ENCODE measurements around the gene WWOX.

Gene WWOX

GRCh38 chr16:78365366-78365765 is 265.9 kb downstream of the WWOX start:
- H3K4me1 Mint-ChIP-seq, result no peaks in the 10 kb centered on the region
- H3K27me3 Mint-ChIP-seq, result no peaks in the 10 kb centered on the region
- H3K36me3 Mint-ChIP-seq, result peaks cover 5% of the 10 kb centered on the region
- no peak overlapping the region for H3K4me3 Mint-ChIP-seq
- no peak overlapping the region for H3K27ac Mint-ChIP-seq
- H3K9me3 Mint-ChIP-seq, result peaks cover 3% of the 10 kb centered on the region

DNA sequence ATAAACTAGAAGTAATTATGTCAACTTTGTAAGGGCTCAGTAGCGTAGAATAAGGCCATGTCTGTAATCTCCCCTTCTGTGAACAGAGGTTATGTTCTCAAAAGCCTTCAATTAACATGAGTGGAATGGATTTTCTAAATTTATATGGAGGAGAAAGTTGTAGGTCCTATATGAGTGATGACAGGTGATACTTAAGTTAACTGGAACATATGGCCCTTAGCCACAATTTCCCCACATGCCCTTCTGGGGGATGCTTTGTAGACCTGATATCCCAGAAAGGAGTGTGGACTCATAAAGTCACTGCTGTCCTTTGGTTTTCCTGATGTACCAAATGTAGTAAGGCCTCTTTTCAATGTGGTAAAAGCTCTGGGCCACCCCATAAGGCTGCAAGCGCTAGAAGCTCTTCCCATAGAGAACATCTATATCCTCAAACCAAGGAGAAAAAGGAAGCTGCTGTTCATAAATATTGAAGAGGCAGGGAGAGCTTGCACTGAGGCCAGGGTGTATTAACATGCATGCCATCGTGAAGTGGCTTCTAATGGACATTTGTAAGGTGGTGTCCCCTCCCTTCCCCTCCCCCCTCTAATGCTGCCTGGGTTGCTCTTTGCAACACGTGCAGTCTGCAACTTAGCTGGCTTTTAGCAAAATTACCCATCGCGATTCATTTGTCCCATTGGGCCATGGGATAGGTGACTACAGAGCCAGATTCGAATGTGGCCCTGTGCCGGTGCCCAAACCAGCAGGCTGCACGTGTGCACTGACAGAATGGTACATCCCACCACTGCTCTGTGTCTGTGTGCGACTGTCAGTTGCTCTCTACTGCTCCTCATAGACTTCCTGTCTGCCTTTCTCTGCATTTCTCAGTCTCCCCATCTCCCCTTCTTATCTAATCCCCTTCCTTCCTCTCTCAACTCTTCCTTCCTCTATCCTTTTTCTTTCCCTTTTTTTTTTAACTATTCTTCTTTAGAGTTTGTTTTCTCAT is 269.0 kb downstream of the WWOX start:
- Mint-ChIP-seq H3K27me3 (no peaks in the 10 kb centered on the region), H3K9me3 (peaks cover 12% of the 10 kb centered on the region), H3K36me3 (peaks cover 7% of the 10 kb centered on the region), H3K27ac (no peak overlapping the region), H3K4me1 (no peaks in the 10 kb centered on the region), H3K4me3 (no peak overlapping the region)

GRCh38 chr16:78372277-78372676 is 272.8 kb downstream of the WWOX start:
- Mint-ChIP-seq H3K27ac (no peak overlapping the region), H3K4me3 (no peak overlapping the region), H3K4me1 (no peaks in the 10 kb centered on the region), H3K9me3 (peaks cover 12% of the 10 kb centered on the region), H3K36me3 (peaks cover 5% of the 10 kb centered on the region), H3K27me3 (no peaks in the 10 kb centered on the region)

- Mint-ChIP-seq H3K9me3 (peaks cover 11% of the 10 kb centered on the region), H3K36me3 (peaks cover 11% of the 10 kb centered on the region), H3K4me1 (no peaks in the 10 kb centered on the region), H3K4me3 (no peak overlapping the region), H3K27ac (no peak overlapping the region), H3K27me3 (no peaks in the 10 kb centered on the region)
Observed at GRCh38 chr16:78375055-78375679, 275.7 kb downstream of the WWOX start.

GRCh38 chr16:78376452-78376851 is 277.0 kb downstream of the WWOX start:
- no peaks in the 10 kb centered on the region for H3K4me1 Mint-ChIP-seq
- H3K27ac Mint-ChIP-seq, result no peak overlapping the region
- no peak overlapping the region for H3K4me3 Mint-ChIP-seq
- H3K36me3 Mint-ChIP-seq, result peaks cover 13% of the 10 kb centered on the region
- no peaks in the 10 kb centered on the region for H3K9me3 Mint-ChIP-seq
- H3K27me3 Mint-ChIP-seq, result no peaks in the 10 kb centered on the region

- no peak overlapping the region for H3K4me3 Mint-ChIP-seq
- no peaks in the 10 kb centered on the region for H3K27me3 Mint-ChIP-seq
- H3K9me3 Mint-ChIP-seq, result no peaks in the 10 kb centered on the region
- H3K36me3 Mint-ChIP-seq, result peaks cover 15% of the 10 kb centered on the region
- no peaks in the 10 kb centered on the region for H3K4me1 Mint-ChIP-seq
- H3K27ac Mint-ChIP-seq, result no peak overlapping the region
Observed at GRCh38 chr16:78377312-78377711, 277.9 kb downstream of the WWOX start.

DNA sequence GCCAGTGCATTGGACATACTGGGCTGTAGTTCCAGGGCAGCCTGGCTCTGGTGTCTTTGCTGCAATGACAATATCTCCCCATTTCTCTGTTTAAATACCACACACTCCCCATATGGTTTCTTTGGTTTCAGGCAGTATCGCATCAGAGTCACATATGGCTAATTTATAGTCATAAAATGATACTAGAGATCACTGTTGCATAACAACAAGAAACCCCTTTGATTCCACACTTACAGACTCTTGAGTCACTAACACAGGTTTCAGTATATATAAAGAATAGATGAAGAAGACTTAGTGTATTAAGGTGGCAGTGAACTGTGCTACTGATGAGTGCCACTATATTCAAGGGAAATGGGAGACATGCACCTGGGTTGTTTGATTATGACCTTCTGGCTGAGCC is 281.6 kb downstream of the WWOX start:
- Mint-ChIP-seq H3K36me3 (peaks cover 15% of the 10 kb centered on the region), H3K27ac (no peak overlapping the region)

DNA sequence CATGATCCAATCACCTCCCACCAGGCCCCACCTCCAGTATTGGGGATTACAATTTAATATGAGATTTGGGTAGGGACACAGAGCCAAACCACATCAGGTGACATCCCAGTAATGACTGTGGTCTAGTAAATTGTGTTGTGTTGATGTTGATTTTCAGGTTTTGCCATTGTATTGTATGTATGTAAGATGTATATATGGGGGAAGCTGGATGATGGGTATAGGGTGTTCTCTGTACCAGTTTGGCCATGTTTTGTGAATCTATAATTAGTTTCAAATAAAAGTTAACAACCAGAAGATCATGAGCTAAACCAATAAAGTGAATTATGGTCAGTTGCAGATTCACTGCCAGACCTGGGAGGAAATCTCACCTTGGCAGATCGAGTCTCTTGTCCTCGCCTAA is 283.7 kb downstream of the WWOX start:
- peaks cover 25% of the 10 kb centered on the region for H3K36me3 Mint-ChIP-seq
- H3K27ac Mint-ChIP-seq, result no peak overlapping the region
- no peaks in the 10 kb centered on the region for H3K27me3 Mint-ChIP-seq
- H3K9me3 Mint-ChIP-seq, result no peaks in the 10 kb centered on the region
- H3K4me3 Mint-ChIP-seq, result no peak overlapping the region
- H3K4me1 Mint-ChIP-seq, result no peaks in the 10 kb centered on the region

More for the DNA sequence above, 281.6 kb downstream of the WWOX start:
- no peaks in the 10 kb centered on the region for H3K27me3 Mint-ChIP-seq
- no peaks in the 10 kb centered on the region for H3K9me3 Mint-ChIP-seq
- H3K4me3 Mint-ChIP-seq, result no peak overlapping the region
- no peaks in the 10 kb centered on the region for H3K4me1 Mint-ChIP-seq

DNA sequence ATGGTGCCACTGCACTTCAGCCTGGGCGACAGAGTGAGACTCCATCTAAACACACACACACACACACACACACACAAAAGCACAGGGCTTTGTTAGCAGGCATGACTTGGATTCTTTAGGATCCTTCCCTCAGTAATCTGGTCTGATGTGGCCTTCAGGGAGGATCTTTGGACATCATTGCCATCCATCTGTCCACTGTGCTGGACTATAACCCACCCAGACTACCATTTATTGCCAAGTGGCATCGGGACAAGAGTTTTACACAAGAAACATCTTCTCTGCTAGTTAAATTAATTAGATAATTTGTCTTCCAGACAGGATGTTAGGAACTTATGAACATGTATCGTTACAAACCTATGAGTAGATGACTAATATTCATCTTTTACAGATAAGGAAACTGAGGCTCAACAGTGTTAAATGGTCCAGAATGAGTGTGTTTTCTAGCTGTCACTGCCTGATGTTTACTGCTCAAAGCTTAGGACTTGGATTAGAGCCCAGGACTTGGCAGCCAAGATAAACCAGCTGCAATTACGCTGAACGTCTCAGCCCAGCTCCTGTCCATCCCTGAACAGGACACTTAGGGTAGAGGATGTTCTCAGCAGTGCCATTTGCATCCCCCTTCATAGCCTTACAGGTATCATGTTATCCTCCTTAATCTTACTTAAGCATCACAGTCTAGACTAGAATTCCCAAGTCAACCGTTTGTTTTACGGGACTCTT is 285.8 kb downstream of the WWOX start:
- no peaks in the 10 kb centered on the region for H3K27me3 Mint-ChIP-seq
- no peak overlapping the region for H3K4me3 Mint-ChIP-seq
- no peak overlapping the region for H3K27ac Mint-ChIP-seq
- H3K9me3 Mint-ChIP-seq, result no peaks in the 10 kb centered on the region
- H3K4me1 Mint-ChIP-seq, result no peaks in the 10 kb centered on the region
- H3K36me3 Mint-ChIP-seq, result peaks cover 21% of the 10 kb centered on the region

DNA sequence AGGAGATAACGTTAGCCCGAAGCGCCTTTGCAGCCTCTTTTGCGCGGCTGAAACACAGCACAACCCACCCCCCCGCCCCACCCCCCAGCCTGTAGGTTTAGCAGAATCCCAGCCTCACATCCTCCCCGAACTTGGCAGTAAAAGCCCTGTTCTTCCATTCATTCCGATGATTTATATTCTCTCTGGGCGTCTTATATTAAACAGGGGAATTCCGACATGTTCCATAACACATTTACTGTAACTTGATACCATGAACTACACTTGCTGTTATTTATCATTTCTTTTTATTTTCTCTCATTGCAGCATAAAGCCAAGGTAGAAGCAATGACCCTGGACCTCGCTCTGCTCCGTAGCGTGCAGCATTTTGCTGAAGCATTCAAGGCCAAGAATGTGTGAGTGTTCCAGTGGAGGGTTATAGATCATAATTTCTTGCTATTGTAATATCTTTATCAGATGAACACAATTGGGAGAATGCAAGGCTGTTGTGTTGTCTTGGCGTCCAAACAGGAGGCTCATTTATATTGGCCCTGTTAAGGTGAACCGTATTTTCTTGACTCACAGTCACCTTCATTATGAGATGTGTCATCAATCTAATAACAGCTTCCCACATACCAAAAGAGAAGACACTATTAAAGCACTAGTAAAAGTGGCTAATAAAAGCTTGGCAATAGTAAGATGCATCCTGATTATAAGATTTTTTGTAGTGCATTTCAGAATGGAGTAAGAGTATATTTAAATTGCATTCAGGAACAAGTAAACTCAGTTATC is 287.3 kb downstream of the WWOX start:
- H3K4me3 Mint-ChIP-seq, result no peak overlapping the region
- no peak overlapping the region for H3K27ac Mint-ChIP-seq
- no peaks in the 10 kb centered on the region for H3K27me3 Mint-ChIP-seq
- no peaks in the 10 kb centered on the region for H3K9me3 Mint-ChIP-seq
- peaks cover 20% of the 10 kb centered on the region for H3K36me3 Mint-ChIP-seq
- H3K4me1 Mint-ChIP-seq, result no peaks in the 10 kb centered on the region

- Mint-ChIP-seq H3K36me3 (peaks cover 27% of the 10 kb centered on the region), H3K9me3 (no peaks in the 10 kb centered on the region), H3K4me1 (no peaks in the 10 kb centered on the region)
Observed at GRCh38 chr16:78389009-78389498, 289.6 kb downstream of the WWOX start.

GRCh38 chr16:78390092-78390491 is 290.6 kb downstream of the WWOX start:
- Mint-ChIP-seq H3K27me3 (no peaks in the 10 kb centered on the region), H3K4me3 (no peak overlapping the region), H3K9me3 (no peaks in the 10 kb centered on the region), H3K27ac (no peak overlapping the region), H3K4me1 (no peaks in the 10 kb centered on the region), H3K36me3 (peaks cover 27% of the 10 kb centered on the region)

More at GRCh38 chr16:78389009-78389498, 289.6 kb downstream of the WWOX start:
- Mint-ChIP-seq H3K27me3 (no peaks in the 10 kb centered on the region), H3K27ac (no peak overlapping the region), H3K4me3 (no peak overlapping the region)

- Mint-ChIP-seq H3K27me3 (no peaks in the 10 kb centered on the region), H3K27ac (no peak overlapping the region), H3K9me3 (no peaks in the 10 kb centered on the region), H3K36me3 (peaks cover 27% of the 10 kb centered on the region), H3K4me3 (no peak overlapping the region), H3K4me1 (no peaks in the 10 kb centered on the region)
Observed at GRCh38 chr16:78390508-78391324, 291.3 kb downstream of the WWOX start.

GRCh38 chr16:78392585-78393195 is 293.2 kb downstream of the WWOX start:
- Mint-ChIP-seq H3K4me3 (no peak overlapping the region), H3K4me1 (no peaks in the 10 kb centered on the region), H3K9me3 (no peaks in the 10 kb centered on the region), H3K27me3 (no peaks in the 10 kb centered on the region), H3K27ac (no peak overlapping the region), H3K36me3 (peaks cover 18% of the 10 kb centered on the region)

Measured in activated naive CD4-positive, alpha-beta T cell treated with anti-CD3 and anti-CD28 coated beads, Interleukin-2, amount 50 U/mL, for 24 hours (primary cell).